HG03439 (cell line): Measurements from ENCODE around the gene ULBP1.
"Not testable (repeated sequence)": the region's sequence is repeated elsewhere in the genome, so short reads cannot be mapped to it uniquely, and the experiment has no call there.

Source experiments
- ATAC-seq: cut with Tn5 transposase; IDR thresholded peaks from one replicate; pipeline ENCODE4 v1.9.1; 2021; ENCODE audit warnings: mild to moderate bottlenecking, moderate library complexity; ENCODE audit not compliant: unreplicated experiment

ULBP1 gene, protein sequence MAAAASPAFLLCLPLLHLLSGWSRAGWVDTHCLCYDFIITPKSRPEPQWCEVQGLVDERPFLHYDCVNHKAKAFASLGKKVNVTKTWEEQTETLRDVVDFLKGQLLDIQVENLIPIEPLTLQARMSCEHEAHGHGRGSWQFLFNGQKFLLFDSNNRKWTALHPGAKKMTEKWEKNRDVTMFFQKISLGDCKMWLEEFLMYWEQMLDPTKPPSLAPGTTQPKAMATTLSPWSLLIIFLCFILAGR

DNA sequence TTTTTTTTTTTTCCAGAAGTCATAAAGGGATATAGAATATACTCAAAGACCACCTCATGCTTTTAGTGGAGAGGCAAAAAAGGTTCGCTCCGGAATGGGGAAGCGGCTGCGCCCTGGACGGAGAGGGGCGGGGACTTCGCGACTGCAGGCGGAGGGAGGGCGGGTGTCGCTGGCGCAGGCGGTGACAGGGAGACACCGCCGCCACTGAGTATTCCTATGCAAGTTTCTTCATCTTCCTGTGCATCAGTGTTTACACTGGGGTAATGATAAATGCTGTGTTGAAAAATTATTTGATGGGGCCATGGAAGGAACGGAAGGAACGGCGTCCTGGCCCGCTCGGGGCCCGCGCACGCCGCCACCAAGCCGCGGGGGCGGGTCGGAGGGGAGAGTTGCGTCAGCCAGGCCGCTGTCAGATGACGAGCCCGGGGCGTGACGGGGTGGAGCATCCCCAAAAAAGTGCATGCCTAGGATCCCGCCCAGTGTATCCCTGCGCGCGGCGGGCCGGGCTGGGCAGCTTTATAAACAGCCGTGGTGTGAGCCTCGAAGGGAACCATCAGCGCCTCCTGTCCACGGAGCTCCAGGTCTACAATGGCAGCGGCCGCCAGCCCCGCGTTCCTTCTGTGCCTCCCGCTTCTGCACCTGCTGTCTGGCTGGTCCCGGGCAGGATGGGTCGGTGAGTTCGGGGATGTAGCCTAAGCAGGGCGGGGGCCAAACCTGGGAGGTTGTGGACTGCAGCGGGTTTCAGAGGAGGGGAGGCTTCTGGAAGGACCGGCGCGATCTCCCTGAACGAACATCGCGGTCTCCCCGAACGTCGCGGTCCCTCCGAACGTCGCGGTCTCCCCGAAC, at the start of gene ULBP1:
Gene ULBP1 (plus strand): TSS at position 482 of the 846 bp plus-strand sequence. CDS start 107 bp downstream, at position 589.
- no peak for ATAC-seq

DNA sequence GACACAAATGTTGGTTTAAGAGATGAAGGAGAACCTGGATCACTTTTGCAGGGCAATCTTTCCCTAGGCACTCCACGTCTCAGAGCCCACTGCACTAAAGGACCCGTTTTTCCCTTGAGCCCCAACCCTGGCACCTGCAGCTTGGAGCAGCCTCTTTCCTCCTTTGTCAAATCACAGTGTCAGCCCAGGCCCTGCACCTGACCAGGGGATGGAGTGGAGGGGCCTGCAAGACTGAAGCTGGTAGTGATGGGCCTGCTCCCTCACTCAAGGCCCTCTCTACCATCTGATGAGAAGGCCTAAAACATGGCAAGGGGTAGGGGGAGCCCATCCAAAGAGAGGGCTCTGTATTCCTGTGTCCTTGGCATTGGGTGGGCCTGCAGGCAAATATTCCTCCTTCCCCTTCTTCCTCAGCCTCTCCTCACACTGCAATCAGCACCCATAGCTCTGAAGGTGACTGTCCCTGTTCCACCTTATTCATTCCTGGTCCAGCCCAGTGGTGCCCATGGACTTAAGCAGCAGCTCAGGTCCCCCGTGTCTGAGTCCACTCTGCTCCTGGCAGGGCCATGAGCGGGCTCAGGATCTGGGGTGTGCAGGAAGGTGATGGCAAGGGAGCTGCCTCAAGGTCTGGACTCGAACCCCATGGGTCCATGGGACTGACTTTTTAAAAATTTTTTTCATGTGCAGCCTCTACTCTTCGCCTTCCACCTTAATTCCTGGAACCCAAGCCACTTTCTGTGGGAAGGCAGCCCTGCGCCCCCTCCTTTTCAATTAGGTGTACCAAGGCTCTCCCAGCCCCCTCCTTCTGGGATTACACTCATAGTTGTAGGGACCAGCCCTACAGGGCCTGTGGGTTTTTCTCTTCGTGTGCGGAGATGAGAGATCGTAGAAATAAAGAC, 47.5 kb upstream of the ULBP1 start:
- no peak for ATAC-seq

DNA sequence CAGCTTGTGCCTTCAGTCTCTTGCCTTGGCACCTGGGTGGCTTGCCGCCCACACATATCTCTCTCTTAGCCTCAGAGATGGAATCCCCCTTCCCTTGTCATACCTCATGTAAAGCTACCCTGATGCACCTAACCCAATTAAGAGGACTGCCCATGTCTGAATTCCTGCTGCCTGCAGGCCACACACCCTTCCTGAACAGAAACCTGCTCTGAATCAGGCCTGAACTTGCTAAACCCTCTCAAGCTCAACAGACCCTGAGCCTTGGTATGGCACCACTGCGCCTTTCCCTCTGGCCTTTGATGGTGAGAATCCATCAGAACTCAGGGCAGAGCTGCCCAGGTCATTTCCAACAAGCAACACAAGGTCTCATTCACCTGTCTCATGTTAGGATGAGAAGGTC, 46.1 kb upstream of the ULBP1 start:
- ATAC-seq = no peak

DNA sequence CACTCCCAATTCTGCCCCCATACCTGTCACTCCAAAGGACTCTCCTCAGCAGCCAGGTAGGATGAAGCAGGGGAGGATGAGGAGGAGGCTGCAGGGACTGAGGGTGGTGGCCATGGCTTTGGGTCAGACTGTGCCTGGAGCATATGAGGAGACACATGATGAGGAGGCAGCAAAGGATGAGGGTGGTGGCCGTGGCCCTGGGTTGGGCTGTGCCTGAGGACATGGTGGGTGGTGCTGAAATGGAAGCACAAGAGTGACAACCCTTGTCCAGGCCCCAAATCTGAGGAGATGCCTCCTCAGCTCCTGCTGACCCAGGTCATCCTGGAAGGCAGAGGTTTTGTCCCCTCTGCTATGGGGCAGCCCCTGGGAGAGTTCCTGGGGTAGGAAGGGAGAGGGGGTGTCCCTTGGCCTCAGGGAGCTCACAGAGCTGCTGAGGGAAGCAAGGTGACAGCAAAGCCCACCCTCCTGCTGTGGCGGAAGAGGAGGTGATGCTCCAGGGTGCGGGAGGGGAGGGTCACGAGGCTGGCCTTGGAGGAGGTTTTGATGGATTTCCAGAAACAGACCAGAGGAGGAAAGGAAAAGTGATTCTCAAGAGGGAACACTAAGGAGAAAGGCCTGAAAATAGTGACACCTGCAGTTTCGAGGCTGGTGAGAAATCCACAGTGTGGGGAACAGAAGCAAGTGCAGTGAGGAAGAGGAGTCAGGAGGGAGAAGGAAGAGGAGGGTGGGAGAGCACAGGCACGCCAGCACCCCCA, 45.4 kb upstream of the ULBP1 start:
- no peak for ATAC-seq

DNA sequence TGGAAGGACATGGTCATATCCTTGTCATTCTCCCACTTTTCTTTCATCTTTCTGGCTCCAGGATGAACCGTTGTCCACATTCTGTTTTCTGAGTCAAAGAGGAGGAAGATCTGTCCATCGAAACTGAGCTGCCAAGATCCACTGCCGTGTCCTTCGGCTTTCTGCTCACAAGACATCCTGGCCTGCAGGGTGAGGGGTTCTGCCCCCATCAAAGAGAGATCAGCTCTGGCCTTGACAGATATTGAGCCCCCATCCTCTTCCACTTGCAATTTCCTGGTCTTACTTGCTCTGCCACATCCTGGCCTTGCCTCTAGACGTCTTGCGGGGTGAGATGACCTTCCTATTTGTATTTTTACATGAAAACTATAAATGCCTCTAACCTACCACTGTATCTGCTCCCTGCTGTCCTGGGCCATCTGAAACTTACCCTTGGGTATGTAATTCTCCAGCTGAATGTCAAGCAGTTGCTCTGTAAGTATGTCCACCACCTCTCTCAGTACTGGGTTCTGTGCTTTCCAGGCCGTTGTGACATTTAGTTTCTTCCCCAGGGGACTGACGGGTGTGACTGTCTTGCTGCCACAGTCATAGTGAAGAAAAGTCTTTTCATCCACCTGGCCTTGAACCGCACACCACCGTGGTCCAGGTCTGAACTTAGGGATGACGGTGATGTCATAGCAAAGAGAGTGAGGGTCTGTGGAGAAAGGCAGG, 44.5 kb upstream of the ULBP1 start:
- not testable (repeated sequence) for ATAC-seq

DNA sequence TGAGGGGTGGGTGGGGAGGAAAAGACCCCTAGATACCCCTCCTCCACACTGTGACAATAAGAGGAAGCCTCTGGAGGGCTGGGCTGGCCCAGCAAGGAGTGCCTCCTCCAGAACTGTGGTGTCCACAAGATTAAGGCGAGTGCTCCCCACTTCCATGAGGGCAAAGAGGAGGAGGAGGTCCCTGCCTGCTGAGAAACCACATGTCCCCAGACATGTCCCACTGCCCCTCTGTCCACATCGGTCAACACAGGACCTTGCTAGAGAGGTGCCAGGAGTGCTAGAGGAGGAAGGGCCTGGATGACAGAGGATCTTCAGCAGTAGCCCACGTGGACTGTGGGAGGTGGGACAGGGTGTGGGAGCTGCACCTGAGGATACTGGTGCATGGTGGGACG, 43.9 kb upstream of the ULBP1 start:
- ATAC-seq = no peak

DNA sequence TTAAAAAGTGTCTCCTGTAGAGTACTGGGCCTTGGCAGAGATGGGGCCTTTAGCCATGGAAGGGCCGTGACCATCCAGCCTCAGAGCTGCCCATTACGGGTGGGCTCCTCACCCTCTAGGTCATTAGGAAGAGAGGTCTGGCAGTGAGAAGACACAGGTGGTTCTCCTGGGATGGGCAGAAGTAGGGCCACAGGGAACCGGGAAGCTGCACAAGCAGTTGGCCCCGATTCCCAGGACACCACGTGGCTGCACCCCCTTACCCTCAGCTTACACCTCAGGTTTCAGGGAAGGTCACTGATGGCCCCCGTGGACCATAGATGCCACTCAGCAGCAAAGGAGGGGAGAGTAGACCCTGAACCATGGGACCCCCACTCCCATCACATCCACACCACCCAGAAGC, 42.4 kb upstream of the ULBP1 start:
- ATAC-seq = no peak

DNA sequence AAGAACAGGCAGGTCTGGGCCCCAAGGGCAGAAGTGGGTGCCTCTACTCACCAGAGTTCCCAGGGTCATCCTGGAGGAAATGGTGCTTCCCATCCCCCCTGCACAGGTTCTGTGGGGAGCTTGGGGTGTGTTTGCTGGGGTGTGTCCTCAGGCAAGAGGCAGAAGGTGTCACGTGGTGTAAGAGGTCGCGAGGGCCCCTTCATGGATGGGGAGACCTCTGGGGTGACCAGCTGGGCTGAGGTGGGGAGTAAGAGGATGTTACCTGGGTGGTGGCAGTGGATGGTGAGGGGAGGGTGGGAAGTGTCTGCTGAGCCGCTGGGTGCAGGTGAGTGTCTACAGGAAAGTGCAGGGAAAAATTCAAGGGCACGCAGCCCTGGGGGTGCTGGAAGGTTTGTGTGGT, 41.7 kb upstream of the ULBP1 start:
- not testable (repeated sequence) for ATAC-seq

DNA sequence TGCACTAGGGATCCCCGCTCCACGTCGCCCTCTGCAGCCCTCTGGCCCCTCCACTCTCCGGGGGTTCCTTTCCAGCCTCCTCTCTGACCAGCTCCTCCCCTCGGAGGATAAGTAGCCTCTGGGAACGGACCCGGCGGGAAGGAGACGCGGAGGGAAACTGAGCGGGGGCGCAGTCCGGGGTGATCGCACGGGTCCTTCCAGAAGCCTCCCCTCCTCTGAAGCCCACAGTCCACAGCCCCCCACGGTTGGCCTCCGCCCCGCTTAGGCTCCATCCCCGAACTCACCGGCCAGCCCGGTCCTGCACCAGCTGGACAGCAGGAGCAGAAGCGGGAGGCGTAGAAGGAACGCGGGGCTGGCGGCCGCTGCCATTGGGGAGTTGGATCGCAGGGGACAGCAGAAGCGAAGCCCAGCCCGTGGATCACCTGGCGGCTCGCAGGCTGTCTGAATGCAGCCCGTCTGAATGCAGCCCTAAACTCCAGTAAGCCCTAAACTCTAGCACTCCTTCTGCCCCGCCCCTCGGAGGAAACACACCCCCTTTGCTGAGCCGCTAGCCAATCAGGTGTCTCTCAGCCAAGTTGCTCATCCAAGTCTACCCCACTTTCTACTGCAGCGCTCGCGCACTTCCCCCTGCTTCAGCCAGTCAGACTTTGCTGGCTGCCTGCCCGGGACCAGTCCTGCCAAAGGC, 41.0 kb upstream of the ULBP1 start, which contains the start of gene RAET1G:
Gene RAET1G (minus strand): TSS at position 480 of the 685 bp plus-strand sequence. CDS start 111 bp downstream, at position 369.
- no peak for ATAC-seq

DNA sequence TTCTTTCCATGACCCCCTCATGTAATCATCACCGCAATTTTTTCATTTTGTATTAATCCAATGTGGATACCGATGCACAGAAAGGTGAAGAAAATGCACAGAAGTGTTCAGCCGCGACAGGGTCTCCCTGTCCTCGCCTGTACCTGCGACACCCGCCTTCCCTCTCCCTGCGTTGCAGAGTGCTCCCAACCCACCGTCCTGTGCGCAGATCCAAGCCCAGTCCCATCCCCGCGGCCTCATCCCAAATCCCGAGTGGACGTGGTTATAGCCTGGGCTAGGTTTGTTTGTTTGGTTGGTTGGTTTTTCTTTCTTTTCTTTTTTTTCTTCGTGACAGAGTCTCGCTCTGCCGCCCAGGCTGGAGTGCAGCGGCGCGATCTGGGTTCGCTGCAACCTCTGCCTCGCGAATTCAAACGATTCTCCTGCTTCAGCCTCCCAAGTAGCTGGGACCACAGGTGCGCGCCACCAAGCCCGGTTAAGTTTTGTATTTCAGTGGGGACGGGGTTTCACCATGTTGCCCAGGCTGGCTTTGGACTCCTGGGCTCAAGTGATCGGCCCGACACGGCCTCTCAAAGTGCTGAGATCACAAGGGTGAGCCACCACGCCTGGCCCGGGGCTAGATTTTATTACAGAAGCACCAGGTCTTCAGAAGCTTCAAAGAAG, 40.3 kb upstream of the ULBP1 start:
- no peak for ATAC-seq

DNA sequence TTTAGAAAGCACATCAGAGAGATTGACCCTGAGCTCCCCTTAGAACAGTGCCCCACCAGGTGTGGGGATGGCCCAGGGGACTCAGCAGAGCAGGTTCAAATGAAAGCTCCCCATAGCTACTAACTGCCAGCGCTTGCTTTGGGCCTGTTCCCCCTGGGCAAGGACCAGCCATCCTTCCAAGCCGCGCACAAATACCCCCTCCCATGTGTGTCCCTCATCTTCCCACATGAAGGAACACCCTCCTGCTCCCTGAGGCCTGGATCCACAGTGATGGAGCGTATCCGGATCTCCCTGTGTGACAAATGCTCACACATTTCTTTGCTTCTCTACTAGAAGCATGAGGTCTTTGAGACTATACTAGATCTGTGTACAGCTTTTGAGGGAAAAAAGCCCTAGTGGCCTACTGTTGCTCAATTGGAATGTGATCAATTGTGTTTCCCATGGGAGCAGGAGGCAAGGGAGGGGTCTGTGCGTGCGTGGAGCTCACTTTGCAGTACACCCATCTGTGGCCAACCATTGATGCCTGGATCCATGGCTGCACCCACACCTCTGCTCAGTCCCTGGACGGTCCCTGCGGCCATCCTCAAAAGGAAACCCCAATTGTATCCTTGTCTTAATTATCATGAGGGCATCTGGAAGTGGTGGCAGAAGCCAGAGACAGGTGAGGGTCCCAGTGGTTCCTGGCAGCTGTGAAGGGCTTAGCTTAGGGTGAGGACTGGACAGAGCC, 39.4 kb upstream of the ULBP1 start:
- ATAC-seq = no peak

DNA sequence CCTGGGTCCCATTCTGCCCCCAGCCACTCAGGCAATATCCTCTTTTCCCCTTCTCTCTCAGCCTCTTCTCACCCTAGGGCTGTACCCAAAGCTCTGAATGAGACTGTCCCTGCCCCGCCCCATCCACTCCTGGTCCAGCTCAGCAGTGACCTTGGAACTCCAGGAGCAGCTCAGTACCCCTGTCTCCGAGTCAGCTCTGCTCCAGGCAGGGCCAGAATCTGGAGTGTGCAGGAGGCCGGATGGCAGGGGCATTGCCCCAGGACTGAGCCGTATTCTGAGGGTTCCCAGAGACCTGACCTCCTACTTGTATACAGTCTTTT, 38.9 kb upstream of the ULBP1 start:
- no peak for ATAC-seq

DNA sequence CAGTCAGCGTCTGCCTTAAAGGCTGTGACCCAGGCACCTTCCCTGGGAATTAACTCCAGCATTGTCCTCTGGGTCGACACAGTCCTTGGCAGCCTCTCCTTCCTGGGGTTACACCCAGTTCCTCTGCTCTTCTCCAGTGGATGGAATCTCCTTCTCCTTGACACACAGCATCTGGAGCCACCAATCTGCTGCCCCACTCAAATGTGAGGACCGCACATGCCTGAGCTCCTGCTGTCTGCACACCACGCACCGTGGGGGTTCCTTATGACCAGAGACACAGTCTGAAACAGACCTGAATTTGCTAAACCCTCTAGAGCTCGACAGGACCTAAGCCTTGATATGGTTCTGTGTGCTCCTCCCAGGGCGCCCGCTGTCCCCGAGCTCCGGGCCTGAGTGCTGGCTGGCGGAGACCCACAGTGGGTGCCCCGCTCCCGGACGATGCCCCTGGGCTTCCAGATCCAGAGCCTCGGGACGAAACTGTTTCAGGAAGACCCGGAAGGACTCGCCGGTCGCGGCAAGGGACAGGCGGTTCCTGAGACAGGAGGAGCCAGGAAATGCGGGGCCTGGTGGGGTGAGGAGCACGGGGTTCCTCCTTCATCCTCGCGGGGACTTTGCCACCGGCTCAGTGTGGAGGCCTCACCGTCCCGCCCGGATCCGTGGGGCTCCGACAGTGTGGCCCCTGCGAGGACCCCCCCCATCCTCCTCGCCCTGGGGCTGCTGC, 38.3 kb upstream of the ULBP1 start:
- ATAC-seq = no peak

DNA sequence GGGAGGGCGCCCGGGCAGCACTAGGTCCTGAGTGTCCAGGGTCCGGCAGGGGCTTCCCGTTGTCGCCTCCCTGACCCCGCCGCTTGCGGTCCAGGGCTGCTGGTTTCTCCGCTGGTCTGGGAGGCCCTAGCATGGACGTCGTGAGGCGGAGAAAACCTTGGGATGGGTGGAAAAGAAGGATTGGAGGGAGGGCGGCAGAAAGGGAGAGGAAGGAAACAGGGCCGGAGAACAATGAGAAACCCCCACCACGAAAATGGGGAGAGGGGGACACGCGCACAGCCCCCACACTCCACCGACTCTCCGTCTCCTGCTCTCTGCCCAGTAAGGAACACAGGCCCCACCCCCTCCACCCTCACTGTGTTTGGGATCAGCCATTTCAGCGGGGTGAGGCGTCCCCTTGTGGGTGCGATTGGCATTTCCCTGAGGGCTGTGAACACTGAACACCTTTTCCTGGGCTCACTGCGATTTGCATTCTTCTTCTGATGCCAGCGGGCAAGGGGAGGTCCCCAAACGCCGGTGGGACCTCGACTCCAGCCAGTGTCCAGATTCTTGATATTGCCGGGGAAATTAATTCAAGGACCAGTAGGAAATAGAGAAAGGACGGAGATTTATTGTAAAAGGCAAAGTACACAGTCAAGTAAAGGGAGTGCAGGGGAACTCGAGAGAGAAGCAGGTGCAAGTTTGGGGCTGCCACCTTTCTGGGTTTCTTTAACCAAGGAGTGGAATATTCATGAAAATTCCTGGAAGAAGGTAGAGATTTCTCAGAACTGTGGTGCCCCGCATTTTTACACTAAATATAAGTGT, 37.6 kb upstream of the ULBP1 start:
- no peak for ATAC-seq

DNA sequence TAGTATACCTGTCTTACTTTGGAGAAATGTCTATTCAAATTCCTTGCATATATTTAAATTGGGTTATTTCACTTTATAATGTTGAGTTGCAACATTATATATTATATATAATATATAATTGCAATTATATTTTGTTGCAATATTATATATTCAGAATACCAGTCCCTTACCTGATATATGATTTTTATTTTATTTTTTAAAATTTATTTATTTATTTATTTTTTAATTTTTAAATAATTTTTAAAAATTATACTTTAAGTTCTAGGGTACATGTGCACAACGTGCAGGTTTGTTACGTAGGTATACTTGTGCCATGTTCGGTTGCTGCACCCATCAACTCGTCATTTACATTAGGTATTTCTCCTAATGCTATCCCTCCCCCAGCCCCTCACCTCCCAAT, 36.7 kb upstream of the ULBP1 start:
- not testable (repeated sequence) for ATAC-seq

DNA sequence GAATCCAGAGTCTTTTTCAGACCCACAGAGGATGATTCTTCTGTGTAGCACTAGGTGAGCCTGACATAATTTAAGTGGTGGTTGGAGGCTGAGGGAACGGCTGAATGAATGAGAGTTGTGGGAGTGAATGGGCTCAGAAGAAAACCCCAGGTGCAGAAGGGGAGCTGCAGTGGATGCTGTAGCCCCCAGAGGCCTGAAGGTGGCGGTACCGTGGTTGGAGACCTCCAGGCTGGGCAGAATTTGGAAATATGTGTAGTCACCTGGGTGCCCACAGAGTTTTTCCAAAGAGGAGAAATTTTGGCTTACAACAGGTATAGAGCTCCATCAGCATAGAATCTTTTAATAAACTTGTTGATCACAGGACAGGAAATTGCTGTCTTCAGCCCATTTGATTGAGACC, 34.3 kb upstream of the ULBP1 start:
- no peak for ATAC-seq

DNA sequence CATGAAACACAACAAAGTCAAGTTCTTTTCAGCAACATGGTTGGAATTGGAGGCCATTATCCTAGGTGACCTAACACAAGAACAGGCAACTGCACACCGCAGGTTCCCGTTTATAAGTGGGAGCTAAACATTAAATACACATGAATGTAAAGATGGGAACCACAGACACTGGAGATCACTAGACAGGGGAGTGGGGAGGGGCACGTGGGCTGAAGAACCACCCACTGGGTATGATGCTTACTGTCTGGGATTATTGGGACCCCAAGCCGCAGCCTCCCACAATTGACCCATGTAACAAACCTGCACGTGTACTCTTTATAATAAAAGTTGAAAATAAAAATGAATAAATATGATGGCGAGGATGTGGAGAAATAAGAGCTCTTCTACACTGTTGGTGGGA, 32.2 kb upstream of the ULBP1 start:
- ATAC-seq = no peak
